CD4-positive, alpha-beta T cell treated with Interleukin-21 for 1 hour (primary cell): Measurements from ENCODE around the gene RALGPS1.

ENCODE experiments used
- DNase-seq: peaks from one replicate; pipeline ENCODE4 v3.0.0-alpha.2; 2020

The RALGPS1 gene

GRCh38 chr9:127196826-127197145, 282.2 kb downstream of the RALGPS1 start:
- no peak for DNase-seq

- no peak for DNase-seq
These were observed 282.7 kb downstream of the RALGPS1 start for GRCh38 chr9:127197186-127197860.

GRCh38 chr9:127197861-127198430, 283.4 kb downstream of the RALGPS1 start:
- DNase-seq: no peak

- no peak for DNase-seq
These were observed 284.0 kb downstream of the RALGPS1 start for GRCh38 chr9:127198587-127198986.

DNA sequence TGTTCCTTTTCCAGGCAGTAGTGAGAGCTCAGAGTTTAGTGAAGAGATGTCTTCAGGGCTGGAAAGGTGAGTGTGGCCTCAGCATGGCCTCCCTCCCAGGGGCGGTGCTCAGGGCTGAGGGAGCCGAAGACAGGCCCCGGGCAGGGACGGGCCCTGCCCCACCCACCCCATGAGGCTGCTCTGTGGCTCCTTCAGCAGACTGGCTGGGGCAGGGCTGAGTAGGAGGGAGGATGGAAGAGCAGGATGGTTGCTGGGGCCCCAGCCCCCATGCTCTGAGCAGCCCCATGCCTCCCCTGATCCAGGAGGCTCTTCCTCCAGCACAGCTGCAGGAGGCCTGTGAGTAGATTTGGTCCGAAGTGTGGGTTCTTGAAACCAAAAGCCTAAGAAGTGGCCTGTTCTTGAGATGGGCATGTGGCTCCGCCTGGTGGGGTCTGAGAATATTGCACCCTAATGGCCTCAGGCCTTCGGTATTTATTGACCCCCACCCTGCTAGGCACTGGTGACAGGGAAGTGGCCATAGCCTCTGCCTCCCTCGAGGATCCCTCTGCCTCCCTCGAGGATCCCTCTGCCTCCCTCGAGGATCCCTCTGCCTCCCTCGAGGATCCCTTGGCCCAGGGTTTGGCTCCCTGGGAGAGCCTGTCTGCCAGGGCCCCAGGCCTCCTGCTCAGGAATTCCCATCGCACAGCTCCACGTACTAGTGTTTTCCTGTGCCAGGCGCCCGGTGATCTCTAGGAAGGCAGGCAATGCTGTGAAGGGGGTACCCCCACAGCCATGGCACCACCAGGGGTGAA, 284.6 kb downstream of the RALGPS1 start:
- peak; percentile 78 for DNase-seq

DNA sequence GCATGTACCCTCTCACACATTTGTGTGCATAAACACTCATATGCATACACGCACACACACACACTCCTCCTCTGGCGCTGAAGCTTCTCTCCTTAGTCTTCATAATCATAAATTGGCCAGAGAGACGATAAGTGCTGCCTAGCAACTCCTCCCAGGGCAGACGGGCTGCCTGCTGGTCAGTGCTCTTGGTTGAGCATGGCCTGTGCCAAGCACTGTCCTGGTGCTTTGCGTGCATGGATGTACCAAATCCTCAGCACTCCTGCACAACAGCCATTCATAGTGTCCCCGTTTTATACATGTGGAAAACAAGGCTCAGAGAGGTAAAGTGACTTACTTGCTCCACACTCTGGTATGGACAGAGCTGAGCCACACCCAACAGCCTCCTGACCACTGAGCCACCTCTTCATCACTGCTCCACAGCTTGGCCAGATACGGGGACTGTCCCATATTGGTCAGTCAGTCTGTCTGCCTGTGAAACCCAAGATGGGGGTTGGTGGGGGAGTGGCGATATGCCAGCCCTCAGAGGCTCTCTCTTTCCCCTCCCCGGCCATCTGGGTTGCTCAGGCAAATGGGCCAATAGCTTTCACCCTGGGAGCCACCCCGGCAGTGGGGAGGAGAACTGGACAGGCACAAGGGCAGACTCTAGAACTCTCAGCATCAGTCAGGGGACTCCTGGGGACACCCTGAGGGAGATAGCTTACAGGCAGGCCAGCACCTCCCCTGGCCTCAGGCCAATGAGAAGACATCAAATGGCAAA, 285.7 kb downstream of the RALGPS1 start:
- DNase-seq: no peak

DNA sequence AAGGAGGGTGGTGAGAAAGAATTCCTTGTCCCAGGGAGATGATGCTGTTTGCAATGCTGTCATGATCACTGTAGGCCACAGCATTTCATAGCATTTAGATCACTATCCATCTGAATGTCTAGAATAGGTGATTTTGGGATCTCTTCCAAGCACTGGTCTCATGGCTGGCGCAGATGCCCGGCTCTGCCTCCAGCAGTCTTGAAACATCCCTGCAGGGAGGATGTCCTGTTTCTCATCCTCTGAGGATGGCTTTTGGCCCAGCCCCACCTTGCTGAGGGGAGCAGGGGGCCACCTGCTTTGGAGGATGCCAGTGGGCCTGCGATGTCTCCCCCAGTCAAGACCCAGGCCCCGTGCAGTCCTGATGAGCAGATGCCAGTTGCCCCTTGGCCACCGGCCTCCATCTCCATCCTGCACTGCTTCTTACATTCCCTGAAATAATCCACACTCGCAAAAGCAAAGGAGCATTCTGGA, 286.5 kb downstream of the RALGPS1 start:
- no peak for DNase-seq

DNA sequence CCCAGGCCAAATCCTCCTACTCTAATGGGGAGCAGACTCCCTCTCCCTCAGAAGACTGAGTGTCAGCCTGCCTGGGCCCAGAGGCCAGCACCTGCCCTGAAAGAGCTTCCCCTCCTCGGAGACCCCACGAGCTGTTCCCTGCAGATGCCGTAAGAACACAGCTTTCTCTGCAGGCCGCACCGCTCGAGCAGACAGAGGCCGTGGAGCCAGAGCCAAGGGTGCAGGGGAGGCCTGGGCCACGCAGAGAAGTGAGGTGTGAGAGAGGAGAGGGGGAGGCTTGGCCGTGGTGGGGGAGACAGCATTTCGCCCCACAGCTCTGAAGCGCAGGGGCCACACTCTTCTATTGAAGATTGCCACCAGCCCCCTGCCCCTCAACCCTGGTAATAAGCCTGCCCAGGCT, 287.1 kb downstream of the RALGPS1 start:
- no peak for DNase-seq

- DNase-seq: no peak
These were observed 288.0 kb downstream of the RALGPS1 start for GRCh38 chr9:127202461-127203169.

DNA sequence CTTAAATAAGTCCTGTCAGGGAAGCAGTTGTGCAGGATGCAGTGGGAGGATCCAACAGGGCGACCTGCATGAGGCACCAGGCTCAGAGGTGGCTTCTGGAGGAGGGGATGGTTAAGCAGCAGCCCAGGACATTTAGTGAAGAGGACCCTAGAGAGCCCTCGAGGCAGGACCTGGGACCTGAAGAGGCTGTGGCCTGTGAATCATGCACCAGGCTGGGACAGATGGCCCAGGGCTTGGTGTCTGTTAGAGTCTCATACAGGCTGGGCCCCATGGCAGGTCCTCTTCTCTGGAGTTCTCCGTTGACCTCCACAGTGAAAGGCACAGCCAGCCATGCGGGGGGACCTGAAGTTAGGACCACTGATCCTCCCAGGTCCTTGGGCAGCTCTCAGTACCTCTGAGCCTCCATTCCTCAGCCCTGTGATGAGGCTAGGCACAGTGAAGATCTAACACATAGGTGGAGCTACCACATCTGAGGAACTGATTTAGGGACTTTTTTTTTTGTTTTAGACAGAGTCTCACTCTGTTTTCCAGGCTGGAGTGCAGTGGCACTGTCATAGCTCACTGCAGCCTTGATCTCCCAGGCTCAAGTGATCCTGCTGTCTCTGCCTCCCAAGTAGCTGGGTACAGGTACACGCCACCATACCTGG, 289.2 kb downstream of the RALGPS1 start:
- no peak for DNase-seq

DNA sequence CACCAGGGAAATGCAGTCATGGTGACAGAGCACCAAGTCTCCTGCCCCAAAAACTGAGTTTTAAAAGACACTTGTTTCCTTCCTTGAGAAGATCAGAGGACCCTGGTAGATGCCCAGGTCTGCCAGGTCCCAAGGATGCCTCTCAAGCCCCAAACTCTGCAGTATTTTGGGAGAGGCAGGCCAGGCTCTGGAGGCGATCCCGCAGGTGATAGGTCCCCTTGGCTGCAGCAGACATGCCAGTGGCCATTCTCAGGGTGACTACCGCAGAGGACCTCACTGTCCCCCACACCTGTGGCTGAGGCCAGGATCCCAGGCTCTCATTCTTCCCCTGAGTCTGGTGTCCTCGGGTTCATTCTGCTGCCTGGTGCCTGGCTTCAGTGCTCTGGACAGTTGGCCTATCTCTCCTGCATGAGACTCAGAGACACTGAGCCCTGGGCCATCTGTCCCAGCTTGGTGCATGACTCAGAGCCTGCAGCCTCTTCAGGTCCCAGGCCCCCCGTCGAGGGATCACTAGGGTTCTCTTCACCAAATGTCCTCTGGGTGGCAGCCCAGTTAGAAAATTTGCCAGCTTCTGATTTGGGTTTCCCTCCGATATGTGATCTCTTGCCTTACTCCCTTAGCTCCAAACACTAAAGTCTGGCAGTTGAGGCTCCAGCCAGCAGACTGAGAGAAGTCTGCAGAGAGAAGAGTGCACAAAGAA, 290.3 kb downstream of the RALGPS1 start:
- no peak for DNase-seq

DNA sequence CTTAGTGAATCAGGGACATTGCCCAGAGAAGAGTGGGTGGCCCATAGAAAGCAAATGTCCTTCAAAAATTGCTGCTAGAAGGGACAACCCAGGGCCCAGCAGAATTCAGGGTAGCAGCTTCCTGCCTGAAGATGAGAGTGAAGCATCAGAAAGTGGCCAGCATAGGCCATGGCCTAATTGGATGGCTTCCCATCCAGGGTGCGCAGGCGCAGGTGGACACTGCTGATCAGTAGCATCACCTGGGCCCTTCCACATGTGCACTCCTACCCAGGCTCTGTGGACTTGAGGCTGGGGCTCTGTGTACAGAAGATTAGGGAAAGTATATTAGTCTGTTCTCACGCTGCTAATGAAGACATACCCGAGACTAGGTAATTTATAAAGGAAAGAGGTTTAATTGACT, 291.4 kb downstream of the RALGPS1 start:
- no peak for DNase-seq

DNA sequence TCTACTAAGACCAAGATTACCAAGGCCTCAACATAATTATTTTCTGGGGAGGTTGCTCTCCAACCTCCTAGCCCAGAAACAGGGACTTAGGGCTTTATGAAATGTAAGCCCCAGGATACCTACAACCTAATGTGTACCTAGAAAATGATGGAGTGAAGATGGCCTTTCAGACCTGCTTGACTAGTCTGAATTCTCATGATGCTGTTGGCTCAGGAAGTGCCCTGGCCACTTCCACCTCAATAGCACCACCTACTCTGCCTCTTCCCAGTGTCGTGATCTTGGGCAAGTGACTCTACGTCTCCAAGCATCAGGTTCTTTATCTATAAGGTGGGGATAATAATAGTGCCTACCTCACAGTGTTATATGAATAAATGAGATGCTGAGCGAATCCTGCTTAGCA, 292.1 kb downstream of the RALGPS1 start:
- DNase-seq: no peak

DNA sequence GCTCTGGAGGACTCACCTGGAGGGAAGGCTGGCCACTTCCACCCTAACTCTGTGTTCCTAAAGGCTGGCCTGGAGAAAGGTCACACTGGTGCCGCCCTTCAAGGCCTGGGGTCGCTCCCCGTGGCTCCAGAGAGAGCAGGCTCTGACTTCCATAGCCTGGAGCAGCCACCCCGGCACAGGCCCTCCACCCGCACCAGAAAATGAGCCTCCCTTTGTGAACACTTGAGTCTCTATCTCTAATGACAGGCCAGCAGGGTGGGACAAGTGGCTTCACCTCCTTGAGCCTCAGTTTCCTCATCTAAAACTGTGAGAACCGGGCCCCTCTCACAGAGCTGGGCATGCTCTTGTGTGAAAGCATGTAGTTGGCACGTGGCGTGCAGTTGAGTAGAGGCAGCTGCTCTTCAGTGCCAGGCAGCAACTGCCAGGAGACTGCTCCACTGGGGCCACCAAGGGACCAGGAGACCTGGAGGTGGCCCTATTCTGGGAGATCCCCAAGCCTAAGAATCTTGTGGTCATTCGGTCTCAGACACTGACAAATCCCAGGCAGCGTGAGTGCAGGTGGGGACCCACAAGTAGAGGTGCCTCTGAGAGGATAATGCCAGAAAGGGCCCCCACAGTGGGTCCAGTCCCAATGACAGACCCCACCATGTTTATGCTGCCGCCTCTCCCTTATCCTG, 293.3 kb downstream of the RALGPS1 start:
- no peak for DNase-seq

DNA sequence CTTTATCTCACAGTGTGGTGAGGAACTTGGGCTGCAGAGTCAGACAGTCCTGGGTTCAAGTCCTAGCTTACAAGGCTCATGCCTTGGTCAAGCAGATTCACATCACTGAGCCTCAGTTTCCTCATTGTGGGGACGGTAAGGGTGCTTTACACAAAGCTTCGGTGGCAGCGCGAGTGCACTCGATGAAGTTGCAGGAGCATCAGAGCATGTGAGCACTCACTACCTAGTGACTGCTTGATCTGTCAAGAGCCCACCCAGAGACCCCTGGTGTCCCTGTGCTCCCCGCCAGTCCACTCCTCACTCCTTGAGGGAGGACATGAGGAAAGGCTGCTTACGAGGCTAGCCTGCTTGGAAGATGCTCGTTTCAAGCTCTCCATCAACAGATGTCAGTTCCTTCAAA, 293.8 kb downstream of the RALGPS1 start:
- DNase-seq: no peak

GRCh38 chr9:127209220-127209619, 294.6 kb downstream of the RALGPS1 start:
- no peak for DNase-seq

- DNase-seq: no peak
These were observed 295.5 kb downstream of the RALGPS1 start for GRCh38 chr9:127209948-127210640.

DNA sequence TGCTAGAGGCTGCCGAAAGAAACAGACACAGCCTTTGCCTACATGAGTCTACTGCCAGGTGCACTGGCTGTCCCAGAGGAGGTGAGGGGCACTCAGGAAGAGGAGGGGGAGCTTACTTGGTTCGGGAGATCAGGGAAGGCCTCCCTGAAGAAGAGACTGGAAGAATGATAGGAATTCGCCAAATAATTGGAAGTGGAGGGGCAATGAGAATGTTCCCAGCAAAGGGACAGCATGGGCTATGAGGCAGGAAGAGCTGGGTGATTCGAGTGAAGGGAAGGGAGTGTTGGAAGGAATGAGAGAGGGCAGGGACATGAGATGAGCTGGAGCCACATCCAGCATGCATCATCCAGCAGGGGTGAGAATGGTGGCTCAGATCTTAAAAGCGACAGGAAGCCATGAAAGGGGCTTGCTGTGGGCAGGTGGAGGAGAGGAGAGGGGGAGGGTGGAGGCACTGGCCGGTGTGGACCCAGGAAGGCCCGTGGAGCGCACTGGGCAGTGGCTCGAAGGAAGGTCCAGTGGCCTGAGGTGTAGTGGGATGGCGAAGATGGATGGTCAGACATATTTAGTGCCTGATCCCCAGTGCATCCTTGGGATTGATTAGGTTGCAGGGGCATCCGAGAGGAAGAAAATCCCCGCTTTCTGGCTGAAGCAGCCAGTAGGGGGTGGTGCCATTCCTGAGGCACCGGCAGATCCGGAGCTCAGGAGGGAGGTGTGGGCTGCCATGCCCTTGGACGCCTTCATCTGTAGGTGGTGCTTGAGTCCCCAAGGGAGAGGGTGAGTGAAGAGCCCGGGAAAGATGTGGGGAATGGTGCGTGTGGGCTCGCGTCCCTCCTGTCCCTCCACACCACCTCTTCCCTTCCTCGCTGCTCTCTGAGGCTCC, 296.5 kb downstream of the RALGPS1 start:
- no peak for DNase-seq

GRCh38 chr9:127211983-127212382, 297.4 kb downstream of the RALGPS1 start:
- no peak for DNase-seq
